Measurements from ENCODE around the gene SLC5A9. TPM values are rescaled to one million over a fixed set of nuclear protein-coding genes. Genes with fewer than 3 reads are reported as not detected.

Gene SLC5A9
- total and polyA plus RNA-seq, 2 of the 13 experiments (the other 11 are each of a cell fraction or from before 2014, with no cell fraction given), result 42.0 to 65.0 TPM

GRCh38 chr1:48221122-48221521 is 1.4 kb upstream of the SLC5A9 start:
- H3K9ac ChIP-seq (ENCODE audit: insufficient read depth, low read depth, low read length), result no peak overlapping the region
- no peak for DNase-seq (ENCODE audit: low spot score)
- H3K36me3 ChIP-seq (replicated peaks in 1 of 2; ENCODE audit: control insufficient read depth in 1 of 2, insufficient read depth in 2 of 2, low read length in 2 of 2), result peaks cover 0 to 7% of the 10 kb centered on the region in 2 experiments; a peak in 2 of 5 replicates
- H3K4me2 ChIP-seq (ENCODE audit: low read depth, low read length), result 0 out of 2 replicates have a peak overlapping the region, but pooled peaks have one; percentile 97
- intact Hi-C loops (cut with micrococcal nuclease; ENCODE audit: unreplicated experiment) (no loop called here), in situ Hi-C loops (cut with HindIII; ENCODE audit: extremely low pct_ligation_motif_present, low pct_unique_long_range_greater_than_20kb) (no loop called here)
- no peaks in the 10 kb centered on the region for H3K9me3 ChIP-seq (ENCODE audit: low read length)
- CTCF ChIA-PET (ENCODE audit: low intra/inter-chr PET ratio, low total read pairs), result no interaction called here
- POLR2A ChIA-PET, result no interaction called here
- peaks cover 14% of the 10 kb centered on the region for H3K79me2 ChIP-seq (ENCODE audit: insufficient read depth, low read length)
- H3K27me3 ChIP-seq (ENCODE audit: control insufficient read depth in 1 of 2, insufficient read depth in 2 of 2, low read length in 2 of 2), result no peaks in the 10 kb centered on the region
- 28% methylated on average over 3 of the region's 3 CpGs for WGBS (ENCODE audit: low lambda C conversion rate)
- no peak for FAIRE-seq
- no peak overlapping the region for H3K4me3 ChIP-seq (replicated peaks in 1 of 3; ENCODE audit: insufficient read depth in 1 of 3, low read depth in 2 of 3, low read length in 3 of 3)
- H4K20me1 ChIP-seq (ENCODE audit: insufficient read depth, low read length), result no peaks in the 10 kb centered on the region
- BruUV-seq (replicated peaks), result no TSS peak
- H3K4me1 ChIP-seq (ENCODE audit: insufficient read depth, low read length), result peaks cover 65% of the 10 kb centered on the region
- no peak for ATAC-seq
- no peak for TF ChIP-seq NCOA5 (CRISPR knock-in tag; IDR thresholded peaks at IDR 0.05)
- TF ChIP-seq REST (IDR thresholded peaks at IDR 0.05; ENCODE audit: borderline replicate concordance in 1 of 2, low read depth in 1 of 2, low read length in 2 of 2), result peak in 1 of 2 experiments; percentile 64; a peak in 2 of 4 replicates
- no peak overlapping the region for H2AFZ ChIP-seq (ENCODE audit: low read length)
- H3K27ac ChIP-seq (ENCODE audit: extremely low read length, insufficient read depth, low read length), result no peak overlapping the region

GRCh38 chr1:48221657-48222056 is 859 bp upstream of the SLC5A9 start:
- no TSS peak for BruUV-seq (replicated peaks)
- FAIRE-seq (no peak), ATAC-seq (no peak), DNase-seq (ENCODE audit: low spot score) (no peak)
- POLR2A ChIA-PET, result no interaction called here
- peaks cover 14% of the 10 kb centered on the region for H3K79me2 ChIP-seq (ENCODE audit: insufficient read depth, low read length)
- CTCF ChIA-PET (ENCODE audit: low intra/inter-chr PET ratio, low total read pairs), result no interaction called here
- in situ Hi-C loops (cut with HindIII; ENCODE audit: extremely low pct_ligation_motif_present, low pct_unique_long_range_greater_than_20kb) (no loop called here), intact Hi-C loops (cut with micrococcal nuclease; ENCODE audit: unreplicated experiment) (no loop called here)
- peak overlapping the region in 1 of 3 experiments; percentile 79; a peak in 2 of 6 replicates for H3K4me3 ChIP-seq (replicated peaks in 1 of 3; ENCODE audit: insufficient read depth in 1 of 3, low read depth in 2 of 3, low read length in 3 of 3)
- H3K4me1 ChIP-seq (ENCODE audit: insufficient read depth, low read length), result peaks cover 65% of the 10 kb centered on the region
- peaks cover 0 to 7% of the 10 kb centered on the region in 2 experiments; a peak in 2 of 5 replicates for H3K36me3 ChIP-seq (replicated peaks in 1 of 2; ENCODE audit: control insufficient read depth in 1 of 2, insufficient read depth in 2 of 2, low read length in 2 of 2)
- H3K4me2 ChIP-seq (ENCODE audit: low read depth, low read length), result peak overlapping the region; percentile 97
- TF ChIP-seq ZNF780A (CRISPR knock-in tag; IDR thresholded peaks at IDR 0.05), result no peak
- no peak for TF ChIP-seq HBP1 (CRISPR knock-in tag; IDR thresholded peaks at IDR 0.05; ENCODE audit: low read depth)
- peak; percentile 50; the same call in 1 of the 2 replicates for TF ChIP-seq ZNF263 (CRISPR knock-in tag; IDR thresholded peaks at IDR 0.05)
- TF ChIP-seq BCL6 (CRISPR knock-in tag; IDR thresholded peaks at IDR 0.05), result no peak
- H4K20me1 ChIP-seq (ENCODE audit: insufficient read depth, low read length), result no peaks in the 10 kb centered on the region
- H3K9ac ChIP-seq (ENCODE audit: insufficient read depth, low read depth, low read length), result peak overlapping the region; percentile 83; the same call in 1 of the 2 replicates
- no peaks in the 10 kb centered on the region for H3K27me3 ChIP-seq (ENCODE audit: control insufficient read depth in 1 of 2, insufficient read depth in 2 of 2, low read length in 2 of 2)
- no peaks in the 10 kb centered on the region for H3K9me3 ChIP-seq (ENCODE audit: low read length)
- no peak overlapping the region for H2AFZ ChIP-seq (ENCODE audit: low read length)
- H3K27ac ChIP-seq (ENCODE audit: extremely low read length, insufficient read depth, low read length), result peak overlapping the region; percentile 94
- 62% methylated on average over 2 of the region's 3 CpGs for WGBS (ENCODE audit: low lambda C conversion rate)
